ENCODE measurements around the gene JCAD. TPM values are rescaled to one million over a fixed set of nuclear protein-coding genes. Genes with fewer than 3 reads are reported as not detected.

The JCAD gene
- total RNA-seq, 1 experiment from 2014 or later: 40.7 TPM

DNA sequence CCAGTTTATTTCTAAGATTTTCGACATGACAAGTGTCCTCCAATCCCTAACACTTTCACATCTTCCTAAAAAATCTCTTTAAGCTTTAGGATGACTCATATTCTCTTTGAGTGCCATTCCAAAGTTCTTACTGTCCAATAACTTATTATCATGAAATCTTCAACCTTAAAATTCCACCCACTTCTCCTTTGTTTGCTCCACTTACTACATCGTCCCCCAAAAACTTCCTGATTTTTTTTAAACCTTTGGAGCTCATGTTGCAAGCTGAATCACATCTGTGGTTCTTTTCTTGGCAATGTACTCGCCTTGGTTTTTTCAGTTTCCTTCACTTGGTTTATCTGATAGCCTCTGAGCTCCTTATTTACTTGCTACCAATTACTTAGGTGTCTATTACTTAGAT lies 39.2 kb upstream of the JCAD start:
- no peaks in the 10 kb centered on the region for H3K27me3 ChIP-seq (ENCODE audit: control insufficient read depth, insufficient read depth, low read length)
- in situ Hi-C loops (cut with HindIII; ENCODE audit: low pct_unique_long_range_greater_than_20kb, low sequenced_read_pairs): no loop called here
- BruUV-seq (replicated peaks): no TSS peak
- intact Hi-C loops (cut with micrococcal nuclease; ENCODE audit: unreplicated experiment): no loop called here
- TF ChIP-seq, protein P1, sequence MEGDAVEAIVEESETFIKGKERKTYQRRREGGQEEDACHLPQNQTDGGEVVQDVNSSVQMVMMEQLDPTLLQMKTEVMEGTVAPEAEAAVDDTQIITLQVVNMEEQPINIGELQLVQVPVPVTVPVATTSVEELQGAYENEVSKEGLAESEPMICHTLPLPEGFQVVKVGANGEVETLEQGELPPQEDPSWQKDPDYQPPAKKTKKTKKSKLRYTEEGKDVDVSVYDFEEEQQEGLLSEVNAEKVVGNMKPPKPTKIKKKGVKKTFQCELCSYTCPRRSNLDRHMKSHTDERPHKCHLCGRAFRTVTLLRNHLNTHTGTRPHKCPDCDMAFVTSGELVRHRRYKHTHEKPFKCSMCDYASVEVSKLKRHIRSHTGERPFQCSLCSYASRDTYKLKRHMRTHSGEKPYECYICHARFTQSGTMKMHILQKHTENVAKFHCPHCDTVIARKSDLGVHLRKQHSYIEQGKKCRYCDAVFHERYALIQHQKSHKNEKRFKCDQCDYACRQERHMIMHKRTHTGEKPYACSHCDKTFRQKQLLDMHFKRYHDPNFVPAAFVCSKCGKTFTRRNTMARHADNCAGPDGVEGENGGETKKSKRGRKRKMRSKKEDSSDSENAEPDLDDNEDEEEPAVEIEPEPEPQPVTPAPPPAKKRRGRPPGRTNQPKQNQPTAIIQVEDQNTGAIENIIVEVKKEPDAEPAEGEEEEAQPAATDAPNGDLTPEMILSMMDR (IDR thresholded peaks at IDR 0.05): no peak
- TF ChIP-seq, protein P2, sequence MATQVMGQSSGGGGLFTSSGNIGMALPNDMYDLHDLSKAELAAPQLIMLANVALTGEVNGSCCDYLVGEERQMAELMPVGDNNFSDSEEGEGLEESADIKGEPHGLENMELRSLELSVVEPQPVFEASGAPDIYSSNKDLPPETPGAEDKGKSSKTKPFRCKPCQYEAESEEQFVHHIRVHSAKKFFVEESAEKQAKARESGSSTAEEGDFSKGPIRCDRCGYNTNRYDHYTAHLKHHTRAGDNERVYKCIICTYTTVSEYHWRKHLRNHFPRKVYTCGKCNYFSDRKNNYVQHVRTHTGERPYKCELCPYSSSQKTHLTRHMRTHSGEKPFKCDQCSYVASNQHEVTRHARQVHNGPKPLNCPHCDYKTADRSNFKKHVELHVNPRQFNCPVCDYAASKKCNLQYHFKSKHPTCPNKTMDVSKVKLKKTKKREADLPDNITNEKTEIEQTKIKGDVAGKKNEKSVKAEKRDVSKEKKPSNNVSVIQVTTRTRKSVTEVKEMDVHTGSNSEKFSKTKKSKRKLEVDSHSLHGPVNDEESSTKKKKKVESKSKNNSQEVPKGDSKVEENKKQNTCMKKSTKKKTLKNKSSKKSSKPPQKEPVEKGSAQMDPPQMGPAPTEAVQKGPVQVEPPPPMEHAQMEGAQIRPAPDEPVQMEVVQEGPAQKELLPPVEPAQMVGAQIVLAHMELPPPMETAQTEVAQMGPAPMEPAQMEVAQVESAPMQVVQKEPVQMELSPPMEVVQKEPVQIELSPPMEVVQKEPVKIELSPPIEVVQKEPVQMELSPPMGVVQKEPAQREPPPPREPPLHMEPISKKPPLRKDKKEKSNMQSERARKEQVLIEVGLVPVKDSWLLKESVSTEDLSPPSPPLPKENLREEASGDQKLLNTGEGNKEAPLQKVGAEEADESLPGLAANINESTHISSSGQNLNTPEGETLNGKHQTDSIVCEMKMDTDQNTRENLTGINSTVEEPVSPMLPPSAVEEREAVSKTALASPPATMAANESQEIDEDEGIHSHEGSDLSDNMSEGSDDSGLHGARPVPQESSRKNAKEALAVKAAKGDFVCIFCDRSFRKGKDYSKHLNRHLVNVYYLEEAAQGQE (IDR thresholded peaks at IDR 0.05; ENCODE audit: insufficient read depth in 1 of 2, low read depth in 2 of 2, low read length in 1 of 2): no peak
- TF ChIP-seq POLR2AphosphoS5 (IDR thresholded peaks at IDR 0.05; ENCODE audit: low read depth, low read length): no peak
- TF ChIP-seq SIN3A (IDR thresholded peaks at IDR 0.05; ENCODE audit: borderline replicate concordance, insufficient read depth, low read depth, low read length): no peak
- no peak for TF ChIP-seq TCF7L2 (IDR thresholded peaks at IDR 0.05; ENCODE audit: low read depth, low read length)
- H3K4me1 ChIP-seq (ENCODE audit: control insufficient read depth, insufficient read depth, low read length): peaks cover 3% of the 10 kb centered on the region; the same call in 1 of the 2 replicates
- no peak for ATAC-seq
- no peaks in the 10 kb centered on the region for H3K36me3 ChIP-seq (ENCODE audit: control insufficient read depth, insufficient read depth, low read length)
- DNase-seq (ENCODE audit: low read depth, low spot score): no peak
- no peaks in the 10 kb centered on the region for H3K9me3 ChIP-seq (ENCODE audit: control insufficient read depth, insufficient read depth, low read depth, low read length)
- ChIA-PET POLR2A (no interaction called here), CTCF (no interaction called here)
- no peak overlapping the region for H3K27ac ChIP-seq (ENCODE audit: low read length)
- H3K4me3 ChIP-seq (ENCODE audit: low read depth in 2 of 2, low read length in 2 of 2): no peak overlapping the region

DNA sequence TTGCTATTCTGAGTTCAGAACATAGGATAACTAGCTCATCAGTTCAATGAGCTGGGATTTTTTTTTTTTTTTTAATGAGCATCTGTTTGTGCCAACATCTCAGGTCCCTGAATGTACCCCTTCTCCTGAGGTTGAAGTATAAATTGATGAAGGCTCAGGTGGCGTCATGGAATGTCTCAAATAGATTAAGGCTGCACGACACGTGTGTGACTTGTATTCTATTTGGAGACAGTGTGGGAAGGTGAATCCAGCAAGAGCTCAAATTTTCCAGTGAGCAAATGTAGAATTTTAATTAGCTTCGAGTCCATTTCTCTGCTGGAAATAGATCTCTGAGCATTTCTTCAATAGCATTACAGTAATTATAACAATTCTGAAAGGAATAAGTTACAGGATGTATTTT lies 37.2 kb upstream of the JCAD start:
- Histone ChIP-seq H3K27me3 (ENCODE audit: control insufficient read depth, insufficient read depth, low read length) (no peaks in the 10 kb centered on the region), H3K4me3 (ENCODE audit: low read depth in 2 of 2, low read length in 2 of 2) (no peak overlapping the region), H3K27ac (ENCODE audit: low read length) (no peak overlapping the region), H3K4me1 (ENCODE audit: control insufficient read depth, insufficient read depth, low read length) (peaks cover 3% of the 10 kb centered on the region; the same call in 1 of the 2 replicates), H3K9me3 (ENCODE audit: control insufficient read depth, insufficient read depth, low read depth, low read length) (no peaks in the 10 kb centered on the region), H3K36me3 (ENCODE audit: control insufficient read depth, insufficient read depth, low read length) (no peaks in the 10 kb centered on the region)
- TF ChIP-seq, protein P2 (IDR thresholded peaks at IDR 0.05; ENCODE audit: insufficient read depth in 1 of 2, low read depth in 2 of 2, low read length in 1 of 2): no peak
- TF ChIP-seq POLR2AphosphoS5 (IDR thresholded peaks at IDR 0.05; ENCODE audit: low read depth, low read length): no peak
- no peak for TF ChIP-seq SIN3A (IDR thresholded peaks at IDR 0.05; ENCODE audit: borderline replicate concordance, insufficient read depth, low read depth, low read length)
- TF ChIP-seq, protein P1 (IDR thresholded peaks at IDR 0.05): no peak
- TF ChIP-seq TCF7L2 (IDR thresholded peaks at IDR 0.05; ENCODE audit: low read depth, low read length): no peak
- DNase-seq (ENCODE audit: low read depth, low spot score) (no peak), ATAC-seq (no peak)
- no TSS peak for BruUV-seq (replicated peaks)
- in situ Hi-C loops (cut with HindIII; ENCODE audit: low pct_unique_long_range_greater_than_20kb, low sequenced_read_pairs) (no loop called here), intact Hi-C loops (cut with micrococcal nuclease; ENCODE audit: unreplicated experiment) (no loop called here)
- CTCF ChIA-PET: no interaction called here
- POLR2A ChIA-PET: no interaction called here

Measured in Panc1 (cell line).